Nucleus accumbens (tissue), 56 donors: ENCODE data around the gene VCAM1.
"Not testable (repeated sequence)": the region's sequence is repeated elsewhere in the genome, so short reads cannot be mapped to it uniquely, and the experiment has no call there.

Experiments used
- DNase-seq, 56 donors: peaks; one replicate each; lab custom pipeline; 2025; lab: John Stamatoyannopoulos, UW

VCAM1 gene

DNA sequence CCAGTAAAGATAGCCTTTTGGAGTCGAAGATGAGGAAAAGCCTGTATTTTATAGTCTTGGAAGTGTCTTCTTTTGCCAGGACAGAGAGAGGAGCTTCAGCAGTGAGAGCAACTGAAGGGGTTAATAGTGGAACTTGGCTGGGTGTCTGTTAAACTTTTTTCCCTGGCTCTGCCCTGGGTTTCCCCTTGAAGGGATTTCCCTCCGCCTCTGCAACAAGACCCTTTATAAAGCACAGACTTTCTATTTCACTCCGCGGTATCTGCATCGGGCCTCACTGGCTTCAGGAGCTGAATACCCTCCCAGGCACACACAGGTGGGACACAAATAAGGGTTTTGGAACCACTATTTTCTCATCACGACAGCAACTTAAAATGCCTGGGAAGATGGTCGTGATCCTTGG, at the start of gene VCAM1:
VCAM1 (plus strand) TSS at position 253 of the 400 bp plus-strand sequence; CDS start at position 372, 119 bp downstream.
- peak in 1 of 56 donors; percentile 1 for DNase-seq

DNA sequence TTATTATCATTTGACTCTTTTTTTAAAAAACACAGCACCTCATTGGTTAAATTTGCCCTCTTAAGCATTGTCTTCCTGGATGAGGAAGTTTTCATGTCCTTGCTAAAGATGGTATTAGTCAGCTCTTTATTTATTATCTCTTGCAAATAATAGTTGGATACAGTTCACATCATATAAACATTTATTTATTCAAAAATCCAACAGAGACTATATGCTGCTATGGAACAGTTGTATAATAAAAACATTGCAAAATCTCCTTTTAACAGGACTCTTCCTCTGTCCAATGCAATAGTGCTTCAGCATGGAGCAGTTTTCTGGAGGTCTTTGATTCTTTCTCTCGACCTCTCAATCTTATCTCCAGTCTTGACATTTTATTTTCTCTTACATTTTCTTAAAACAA, 49.5 kb upstream of the VCAM1 start:
- no peak for DNase-seq

GRCh38 chr1:100671601-100672000, 47.9 kb upstream of the VCAM1 start:
- DNase-seq: no peak

DNA sequence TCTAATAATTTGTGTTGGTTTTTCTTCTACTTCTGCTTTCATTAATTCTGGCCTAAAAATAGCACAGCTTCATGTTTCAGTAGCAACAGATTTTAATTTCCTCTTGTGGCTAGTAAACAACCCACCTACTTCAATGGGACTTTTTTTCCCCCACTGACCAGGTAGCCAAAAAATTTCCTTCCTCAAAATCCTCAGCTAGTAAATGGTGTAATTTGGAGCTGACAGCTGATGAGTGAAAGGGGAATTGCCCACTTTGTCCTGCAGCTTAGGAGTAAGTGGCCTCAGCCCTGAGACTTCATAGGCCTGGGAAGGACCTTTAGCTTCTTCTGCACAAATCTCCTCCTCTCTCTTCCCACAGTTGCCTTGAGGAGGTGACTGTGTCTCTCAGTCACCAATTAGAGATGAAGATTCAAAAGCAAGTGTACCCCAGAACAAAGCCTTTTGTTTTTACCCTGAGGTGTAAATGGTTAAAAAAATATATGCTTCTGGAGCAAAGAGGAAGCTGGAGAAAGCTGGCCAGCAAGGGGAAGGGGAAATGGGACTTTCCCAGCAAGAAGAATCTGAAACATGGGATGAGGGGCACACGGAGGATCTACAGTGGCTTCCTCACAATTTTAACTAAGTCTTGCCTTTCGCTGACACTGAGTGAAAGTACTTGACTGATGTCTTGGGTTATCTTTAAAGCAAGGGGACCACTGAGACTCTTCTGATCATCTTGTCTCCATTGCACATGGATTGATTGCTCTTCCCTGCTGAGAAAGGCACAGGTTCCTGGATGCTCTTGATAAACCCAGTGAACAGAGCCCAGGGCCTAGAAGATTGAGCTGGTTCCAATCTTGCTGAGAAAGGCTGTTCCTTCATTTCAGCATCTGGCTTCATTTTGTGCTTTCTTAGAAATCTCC, 35.8 kb upstream of the VCAM1 start:
- DNase-seq: no peak

- no peak for DNase-seq
Observed at GRCh38 chr1:100699744-100700143, 19.8 kb upstream of the VCAM1 start.

DNA sequence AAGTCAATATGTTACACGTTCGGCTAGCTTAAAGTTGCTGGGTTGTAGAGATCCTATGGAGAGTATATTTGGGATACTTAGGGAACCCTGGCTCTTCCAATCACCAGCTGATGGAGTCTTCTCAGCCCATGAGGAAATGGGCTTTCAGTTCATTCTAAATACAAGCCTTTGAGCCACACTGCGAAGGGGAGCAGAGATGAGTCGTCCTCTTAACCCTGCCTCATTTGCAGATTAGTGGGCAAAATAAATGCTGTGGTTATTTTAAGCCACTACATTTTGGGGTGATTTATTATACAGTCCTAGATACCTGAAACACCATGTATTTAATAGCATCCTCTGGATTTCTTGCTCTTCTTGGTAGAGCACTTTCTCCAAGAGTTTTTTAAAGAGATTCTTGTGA, 19.0 kb upstream of the VCAM1 start:
- no peak for DNase-seq

DNA sequence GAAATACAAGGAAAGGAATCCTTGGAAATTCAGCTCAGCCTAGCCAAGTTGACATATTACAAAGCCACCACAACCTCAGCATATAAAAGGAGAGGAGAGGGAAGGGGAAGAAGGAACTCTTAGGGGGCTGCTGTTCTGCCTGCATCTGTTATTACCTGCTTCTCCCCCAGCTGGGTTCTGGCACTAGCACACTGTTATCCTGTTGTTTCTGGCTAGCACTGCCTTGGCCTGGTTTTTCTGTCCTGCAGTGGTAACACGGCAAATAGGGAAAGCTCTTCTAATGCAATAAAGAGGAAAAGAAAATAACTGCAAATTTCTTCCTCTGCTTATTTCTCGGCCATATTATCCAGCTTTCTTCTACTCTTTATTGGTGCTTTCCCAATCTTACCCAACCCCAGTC, 16.5 kb upstream of the VCAM1 start:
- no peak for DNase-seq

DNA sequence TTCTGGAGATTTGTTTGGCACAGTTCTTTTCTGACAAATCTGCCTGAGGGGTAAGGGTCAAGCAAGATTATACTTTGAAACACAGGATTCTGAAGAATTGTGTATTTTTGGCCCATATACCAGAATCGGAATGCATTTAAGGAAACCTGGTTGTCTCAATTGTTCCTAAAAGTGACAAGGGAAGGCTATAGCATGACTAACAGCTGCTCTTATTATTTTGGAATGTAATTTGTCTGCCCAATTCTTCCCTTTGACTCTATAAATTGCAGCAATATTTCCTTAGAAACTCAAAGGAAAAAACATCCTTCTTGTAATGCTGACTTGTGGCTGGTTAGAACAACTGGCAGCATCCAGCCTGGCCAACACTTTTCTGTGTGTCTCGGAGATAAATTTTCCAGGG, 15.8 kb upstream of the VCAM1 start:
- no peak for DNase-seq

GRCh38 chr1:100704473-100704872, 15.1 kb upstream of the VCAM1 start:
- DNase-seq: no peak

GRCh38 chr1:100706296-100706695, 13.2 kb upstream of the VCAM1 start:
- DNase-seq: no peak

DNA sequence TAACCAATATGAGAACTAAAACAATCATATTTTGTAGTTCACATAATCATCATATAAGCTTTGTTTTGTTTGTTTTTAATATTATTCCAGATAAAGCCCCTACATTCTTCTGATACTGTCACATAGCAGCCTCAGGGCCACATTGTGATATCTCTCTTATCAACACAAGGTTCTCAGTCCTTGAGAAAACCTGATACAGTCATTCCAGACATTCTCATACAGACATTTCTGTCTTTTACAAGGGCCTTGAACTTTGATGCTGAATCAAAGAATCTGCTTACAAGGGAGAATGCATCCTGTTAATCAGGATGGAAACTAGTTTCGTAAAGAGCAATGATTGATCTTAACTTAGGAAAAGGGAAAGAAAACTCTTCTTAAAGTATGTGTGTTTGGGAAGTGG, 12.7 kb upstream of the VCAM1 start:
- no peak for DNase-seq

DNA sequence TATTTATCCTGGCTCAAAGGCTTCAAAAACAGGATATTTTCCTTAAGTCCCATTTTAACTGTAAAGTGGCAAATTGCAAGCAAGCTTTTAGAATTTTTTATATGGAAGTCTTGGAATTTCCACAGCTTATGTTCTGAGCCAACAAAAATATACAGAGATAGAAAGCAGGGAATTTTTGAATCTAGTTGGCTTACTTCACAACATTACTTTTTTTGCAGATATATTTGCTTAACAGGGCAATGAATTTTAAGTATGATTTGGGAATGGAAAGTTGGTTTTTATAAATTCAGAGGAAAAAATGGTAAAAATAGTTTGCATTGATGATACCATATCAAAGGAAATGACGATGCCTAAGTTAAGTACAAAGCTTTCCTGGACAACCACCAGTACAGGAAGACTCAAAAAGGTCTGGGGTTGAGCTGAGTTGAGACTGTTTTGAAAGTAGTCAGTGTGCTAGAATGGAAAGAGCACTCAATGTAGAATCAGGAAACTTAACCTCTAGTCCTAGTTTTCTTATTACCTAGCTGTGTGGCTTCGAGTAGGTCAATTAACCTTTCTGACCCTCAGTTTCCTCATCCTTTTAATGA, 11.0 kb upstream of the VCAM1 start:
- no peak for DNase-seq

DNA sequence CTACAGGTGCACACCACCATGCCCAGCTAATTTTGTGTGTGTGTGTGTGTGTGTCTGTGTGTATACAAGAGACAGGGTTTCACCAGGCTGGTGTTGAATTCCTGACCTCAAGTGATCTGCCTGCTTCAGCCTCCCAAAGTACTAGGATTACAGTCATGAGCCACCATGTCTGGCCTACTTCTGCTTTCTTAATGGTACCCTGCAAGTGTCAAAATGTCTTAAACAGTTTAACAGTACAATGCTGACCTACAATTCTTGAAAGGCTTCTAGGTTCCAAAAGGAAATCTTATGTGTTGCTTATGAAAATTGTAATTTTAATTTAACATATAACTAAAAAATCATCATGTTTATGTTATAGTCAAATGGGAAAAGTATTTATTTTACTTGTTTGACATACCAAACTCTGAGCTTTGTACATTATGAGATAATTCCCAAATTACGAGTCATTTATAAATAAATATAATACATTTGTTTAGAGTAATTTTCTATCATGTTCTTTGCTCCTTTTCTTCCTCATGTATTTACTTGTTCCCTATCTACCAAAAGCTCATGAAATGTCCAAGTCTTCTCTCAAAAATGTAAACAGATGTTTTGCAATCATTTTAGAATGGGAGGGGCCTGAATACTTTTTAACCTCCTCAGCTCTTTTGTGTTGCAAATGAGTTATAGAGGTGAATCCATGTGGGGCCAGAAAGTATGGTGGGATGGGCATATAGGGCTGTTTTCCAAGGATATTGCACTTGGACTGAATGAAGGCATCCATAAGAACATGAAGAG, 8.4 kb upstream of the VCAM1 start:
- DNase-seq: no peak

DNA sequence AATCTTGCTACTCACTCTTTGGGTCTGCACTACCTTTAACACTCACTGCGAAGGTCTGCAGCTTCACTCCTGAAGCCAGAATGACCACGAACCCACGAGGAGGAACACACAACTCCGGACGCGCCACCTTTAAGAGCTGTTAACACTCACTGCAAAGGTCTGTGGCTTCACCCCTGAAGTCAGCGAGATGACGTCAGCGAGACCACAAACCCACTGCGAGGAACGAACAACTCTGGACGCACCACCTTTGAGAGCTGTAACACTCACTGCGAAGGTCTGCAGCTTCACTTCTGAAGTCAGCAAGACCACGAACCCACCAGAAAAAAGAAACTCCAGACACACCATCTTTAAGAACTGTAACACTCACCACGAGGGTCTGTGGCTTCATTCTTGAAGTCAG, 6.5 kb upstream of the VCAM1 start:
- not testable (repeated sequence) for DNase-seq

GRCh38 chr1:100713626-100714025, 5.9 kb upstream of the VCAM1 start:
- DNase-seq: no peak

GRCh38 chr1:100714599-100714998, 4.9 kb upstream of the VCAM1 start:
- DNase-seq: no peak

DNA sequence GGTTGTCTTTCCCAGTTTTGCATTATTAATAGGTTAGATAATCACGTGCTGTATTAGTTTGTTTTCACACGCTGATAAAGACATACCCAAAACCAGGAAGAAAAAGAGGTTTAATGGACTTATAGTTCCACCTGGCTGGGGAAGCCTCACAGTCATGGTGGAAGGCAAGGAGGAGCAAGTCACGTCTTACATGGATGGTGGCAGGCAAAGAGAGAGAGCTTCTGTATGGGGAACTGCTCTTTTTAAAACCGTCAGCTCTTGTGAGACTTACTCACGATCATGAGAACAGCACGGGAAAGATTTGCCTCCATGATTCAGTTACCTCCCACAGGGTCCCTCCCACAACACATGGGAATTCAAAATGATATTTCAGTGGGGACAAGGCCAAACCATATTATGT, 2.3 kb upstream of the VCAM1 start:
- no peak for DNase-seq

GRCh38 chr1:100718581-100718980, 961 bp upstream of the VCAM1 start:
- DNase-seq: no peak

DNA sequence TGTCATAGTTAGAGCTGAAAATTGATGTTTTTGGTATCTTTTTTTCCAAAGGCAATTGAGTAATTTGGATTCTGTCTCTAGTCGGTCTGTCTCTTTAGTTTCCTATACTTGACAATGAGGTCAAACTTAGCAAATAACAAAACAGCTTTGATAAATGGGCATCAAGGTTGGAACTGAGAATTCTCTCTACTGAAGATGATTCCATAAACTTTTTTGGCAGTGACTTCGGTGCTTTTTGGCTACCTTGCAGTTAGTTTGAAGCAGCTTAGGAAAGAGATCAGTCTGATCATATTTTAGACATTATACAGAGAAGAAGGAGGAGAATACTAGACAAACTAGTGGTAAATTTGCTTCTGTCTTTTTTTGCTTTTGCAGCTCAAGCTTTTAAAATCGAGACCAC, 559 bp downstream of the VCAM1 start:
- no peak for DNase-seq

DNA sequence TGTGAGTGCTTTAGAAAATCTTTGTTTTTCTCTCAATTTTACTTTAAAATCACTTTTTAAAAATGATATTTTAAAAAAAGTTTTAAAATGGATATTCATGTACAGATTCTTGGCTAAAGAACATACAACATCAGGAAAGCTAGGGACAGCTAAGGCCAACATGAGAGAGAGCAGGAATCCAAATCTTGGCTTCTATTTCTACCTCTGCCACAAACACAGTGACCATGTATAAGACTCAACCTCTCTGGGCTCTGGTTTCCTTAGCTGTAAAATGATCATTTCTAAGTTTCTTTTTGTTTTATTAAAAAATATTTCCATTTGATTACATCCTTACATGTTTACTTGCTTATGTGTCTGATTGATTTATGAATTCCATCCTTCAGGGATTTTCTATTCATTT, 1.2 kb downstream of the VCAM1 start:
- no peak for DNase-seq

DNA sequence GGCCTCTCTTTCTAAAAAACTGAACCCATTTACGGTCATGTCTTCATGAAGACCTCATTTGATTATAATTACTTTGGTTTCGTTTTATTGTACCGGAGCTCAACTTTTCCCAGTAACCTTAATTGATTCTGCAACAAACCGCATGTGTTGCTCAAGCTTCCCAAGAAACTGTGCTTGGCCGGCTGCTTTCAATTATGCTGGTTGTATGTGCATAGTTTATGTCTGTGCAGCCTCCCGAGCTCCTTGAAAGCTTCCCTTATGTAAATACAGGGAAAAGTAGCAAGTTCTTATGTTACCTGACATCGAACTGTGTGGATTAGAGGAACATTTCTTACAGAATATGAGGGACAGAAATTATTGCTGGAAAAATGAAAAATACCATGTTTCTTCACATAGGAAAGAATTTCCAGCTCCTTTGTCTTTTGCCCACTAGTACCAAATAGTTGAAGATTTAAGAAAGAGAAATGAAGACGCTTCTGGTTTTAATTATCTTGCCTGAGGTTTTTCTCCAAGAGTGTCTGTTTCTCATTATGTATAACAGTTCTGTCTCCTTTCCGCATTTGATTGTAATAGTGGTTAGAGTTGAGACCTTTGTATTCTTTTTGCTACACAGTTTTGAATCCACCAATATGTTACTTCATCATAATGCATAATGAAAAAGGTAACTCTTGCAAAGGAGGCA, 2.1 kb downstream of the VCAM1 start:
- no peak for DNase-seq
